Hepatocyte (in vitro differentiated cells): ENCODE data around the gene NBAS. TPM values are rescaled to one million over a fixed set of nuclear protein-coding genes. Genes with fewer than 3 reads are reported as not detected.

Experiments used
- DNase-seq: peaks from one replicate; pipeline ENCODE4 v3.0.0-alpha.2; 2016; ENCODE audit warnings: low spot score
- H2AFZ ChIP-seq: fragments of 200-600 bp; sonication (generic); 2 replicates; pipeline ENCODE4 v1.6.0; 2016; ENCODE audit warnings: antibody characterized with exemption, mild to moderate bottlenecking
- H3K27ac ChIP-seq: fragments of 200-600 bp; sonication (generic); 2 replicates; pipeline ENCODE4 v1.5.1; 2016; ENCODE audit warnings: mild to moderate bottlenecking
- H3K27me3 ChIP-seq: fragments of 200-600 bp; sonication (generic); 2 replicates; pipeline ENCODE4 v1.6.1; 2016
- H3K36me3 ChIP-seq: fragments of 200-600 bp; sonication (generic); replicated peaks from 2 replicates; pipeline ENCODE4 v1.5.1; 2016; ENCODE audit warnings: low read depth; ENCODE audit not compliant: insufficient read depth
- H3K4me1 ChIP-seq: fragments of 200-600 bp; sonication (generic); 2 replicates; pipeline ENCODE4 v1.5.1; 2016; ENCODE audit warnings: mild to moderate bottlenecking, moderate library complexity; ENCODE audit not compliant: insufficient read depth
- H3K4me2 ChIP-seq: fragments of 200-600 bp; sonication (generic); 2 replicates; pipeline ENCODE4 v1.6.0; 2016
- H3K4me3 ChIP-seq: fragments of 200-600 bp; sonication (generic); 2 replicates; pipeline ENCODE4 v1.5.1; 2016; ENCODE audit warnings: mild to moderate bottlenecking
- H3K79me2 ChIP-seq: fragments of 200-600 bp; sonication (generic); 2 replicates; pipeline ENCODE4 v1.6.0; 2017; ENCODE audit warnings: mild to moderate bottlenecking
- H3K9me2 ChIP-seq: fragments of 200-600 bp; sonication (generic); replicated peaks from 2 replicates; pipeline ENCODE4 v1.6.0; 2017; ENCODE audit warnings: mild to moderate bottlenecking; ENCODE audit not compliant: insufficient read depth
- H3K9me3 ChIP-seq: fragments of 200-600 bp; sonication (generic); 2 replicates; pipeline ENCODE4 v1.5.1; 2016; ENCODE audit warnings: low read depth, mild to moderate bottlenecking
- H4K20me1 ChIP-seq: fragments of 200-600 bp; sonication (generic); 2 replicates; pipeline ENCODE4 v1.6.0; 2016; ENCODE audit warnings: mild to moderate bottlenecking; ENCODE audit not compliant: insufficient read depth, poor library complexity, severe bottlenecking
- EZH2 ChIP-seq: fragments of 200-600 bp; sonication (generic); IDR thresholded peaks from 2 replicates; pipeline ENCODE4 v1.6.1; 2016; ENCODE audit warnings: antibody characterized with exemption, mild to moderate bottlenecking, borderline replicate concordance
- EZH2phosphoT487 ChIP-seq: fragments of 200-600 bp; sonication (generic); IDR thresholded peaks from one replicate; pipeline ENCODE4 v1.6.1; 2018; ENCODE audit warnings: antibody characterized with exemption, mild to moderate bottlenecking, low read depth, moderate library complexity; ENCODE audit not compliant: unreplicated experiment, severe bottlenecking
- WGBS: methylation state at CpG from one replicate; pipeline ENCODE4 v1.1.6; 2016; ENCODE audit warnings: low lambda C conversion rate; ENCODE audit errors: missing lambda C conversion rate; 5-methylcytosine and 5-hydroxymethylcytosine counted together
- polyA plus RNA-seq: library from polyadenylated mRNA; unstranded; fragments of >200 nt; fragmentation: Nextera tagmentation; extraction: Ambion mirVana; gene quantifications from 2 replicates; pipeline ENCODE4 v1.2.1, GENCODE V29; 2016
- total RNA-seq: library from RNA; depleted of rRNA; stranded (reverse); fragments of >200 nt; gene quantifications from 2 replicates; pipeline ENCODE4 v1.2.3, GENCODE V29; 2014
- TF ChIP-seq, protein P1 (sequence below): fragments of 200-600 bp; sonication (generic); IDR thresholded peaks from 2 replicates; pipeline ENCODE4 v1.5.1; 2016; ENCODE audit warnings: antibody characterized with exemption, mild to moderate bottlenecking; ENCODE audit not compliant: poor library complexity

Gene NBAS
- total and polyA plus RNA-seq, 2 experiments from 2014 or later: 20.8 to 47.2 TPM

DNA sequence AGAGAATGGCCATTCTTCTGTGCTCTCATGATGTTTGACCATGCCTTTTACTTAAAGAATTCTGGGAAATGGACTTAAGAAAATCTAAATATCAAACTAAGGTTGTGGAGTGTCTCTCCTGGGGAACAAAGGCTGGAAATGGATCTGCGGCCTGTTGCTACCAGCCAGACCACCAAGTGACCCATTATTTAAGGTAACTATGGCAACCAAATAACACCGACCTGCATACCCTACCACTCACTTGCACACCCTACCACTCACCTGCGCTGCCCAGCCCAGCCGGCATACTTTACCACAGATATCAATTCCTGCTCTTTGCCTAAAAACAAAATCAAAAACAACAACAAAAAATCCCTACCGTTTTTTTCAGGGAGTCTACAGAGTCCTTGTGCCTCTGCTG, 203.2 kb downstream of the NBAS start:
- Histone ChIP-seq H3K36me3 (no peaks in the 10 kb centered on the region), H3K9me2 (no peaks in the 10 kb centered on the region), H3K4me1 (no peaks in the 10 kb centered on the region), H3K9me3 (no peaks in the 10 kb centered on the region), H2AFZ (no peak overlapping the region), H3K4me3 (no peak overlapping the region), H3K27me3 (no peaks in the 10 kb centered on the region), H3K27ac (no peak overlapping the region), H3K79me2 (no peaks in the 10 kb centered on the region), H3K4me2 (no peak overlapping the region), H4K20me1 (no peaks in the 10 kb centered on the region)
- TF ChIP-seq EZH2phosphoT487: no peak
- no peak for TF ChIP-seq EZH2
- TF ChIP-seq, protein P1, sequence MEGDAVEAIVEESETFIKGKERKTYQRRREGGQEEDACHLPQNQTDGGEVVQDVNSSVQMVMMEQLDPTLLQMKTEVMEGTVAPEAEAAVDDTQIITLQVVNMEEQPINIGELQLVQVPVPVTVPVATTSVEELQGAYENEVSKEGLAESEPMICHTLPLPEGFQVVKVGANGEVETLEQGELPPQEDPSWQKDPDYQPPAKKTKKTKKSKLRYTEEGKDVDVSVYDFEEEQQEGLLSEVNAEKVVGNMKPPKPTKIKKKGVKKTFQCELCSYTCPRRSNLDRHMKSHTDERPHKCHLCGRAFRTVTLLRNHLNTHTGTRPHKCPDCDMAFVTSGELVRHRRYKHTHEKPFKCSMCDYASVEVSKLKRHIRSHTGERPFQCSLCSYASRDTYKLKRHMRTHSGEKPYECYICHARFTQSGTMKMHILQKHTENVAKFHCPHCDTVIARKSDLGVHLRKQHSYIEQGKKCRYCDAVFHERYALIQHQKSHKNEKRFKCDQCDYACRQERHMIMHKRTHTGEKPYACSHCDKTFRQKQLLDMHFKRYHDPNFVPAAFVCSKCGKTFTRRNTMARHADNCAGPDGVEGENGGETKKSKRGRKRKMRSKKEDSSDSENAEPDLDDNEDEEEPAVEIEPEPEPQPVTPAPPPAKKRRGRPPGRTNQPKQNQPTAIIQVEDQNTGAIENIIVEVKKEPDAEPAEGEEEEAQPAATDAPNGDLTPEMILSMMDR: no peak
- DNase-seq: no peak
- WGBS: 88% methylated on average over 5 of the region's 5 CpGs

DNA sequence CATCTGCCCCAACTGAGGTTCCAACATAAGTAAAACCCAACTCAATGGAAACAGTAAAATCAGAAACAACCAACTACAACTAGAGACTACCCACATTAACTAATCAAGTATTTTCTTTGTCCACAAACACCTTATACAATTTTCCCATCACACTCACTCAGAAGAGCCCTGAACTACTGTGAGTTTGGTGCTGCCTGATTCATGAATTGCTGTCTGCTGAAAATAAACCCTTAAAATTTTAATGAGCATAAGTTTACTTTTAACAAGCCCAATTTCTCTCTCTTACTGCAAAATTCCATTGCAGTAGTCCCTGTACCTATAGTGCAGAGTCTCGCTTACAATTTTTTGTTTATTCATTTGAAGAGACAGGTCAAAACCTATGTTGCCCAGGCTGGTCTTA, 203.9 kb downstream of the NBAS start:
- 96% methylated on average over 1 of the region's 1 CpG for WGBS
- no peak overlapping the region for H3K27ac ChIP-seq
- no peak overlapping the region for H3K4me2 ChIP-seq
- H2AFZ ChIP-seq: no peak overlapping the region
- H3K79me2 ChIP-seq: no peaks in the 10 kb centered on the region
- H4K20me1 ChIP-seq: no peaks in the 10 kb centered on the region
- no peaks in the 10 kb centered on the region for H3K9me3 ChIP-seq
- H3K36me3 ChIP-seq: no peaks in the 10 kb centered on the region
- no peak for DNase-seq
- TF ChIP-seq EZH2: no peak
- TF ChIP-seq, protein P1: no peak
- TF ChIP-seq EZH2phosphoT487: no peak
- H3K4me3 ChIP-seq: no peak overlapping the region
- H3K9me2 ChIP-seq: no peaks in the 10 kb centered on the region
- H3K4me1 ChIP-seq: no peaks in the 10 kb centered on the region
- no peaks in the 10 kb centered on the region for H3K27me3 ChIP-seq

DNA sequence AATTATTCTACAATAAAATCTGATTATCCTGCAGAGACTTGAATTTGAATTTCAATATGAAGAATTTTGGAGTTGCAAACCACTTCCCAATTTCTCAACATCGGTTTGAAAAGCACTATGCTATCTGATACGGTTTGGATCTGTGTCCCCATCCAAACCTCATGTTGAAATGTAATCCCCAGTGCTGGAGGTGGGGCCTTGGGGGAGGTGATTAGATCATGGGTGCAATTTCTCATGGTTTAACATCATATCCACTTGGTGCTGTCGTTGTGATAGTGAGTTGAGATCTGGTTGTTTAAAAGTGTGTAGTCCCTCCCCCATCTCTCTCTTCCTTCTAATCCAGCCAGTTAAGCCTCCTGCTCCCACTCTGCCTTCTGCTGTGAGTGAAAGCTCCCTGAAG, 205.7 kb downstream of the NBAS start:
- H3K27ac ChIP-seq: no peak overlapping the region
- WGBS: 93% methylated on average over 3 of the region's 3 CpGs
- no peaks in the 10 kb centered on the region for H4K20me1 ChIP-seq
- H3K9me2 ChIP-seq: no peaks in the 10 kb centered on the region
- H3K4me1 ChIP-seq: no peaks in the 10 kb centered on the region
- H3K79me2 ChIP-seq: no peaks in the 10 kb centered on the region
- no peak overlapping the region for H3K4me3 ChIP-seq
- TF ChIP-seq EZH2 (no peak), EZH2phosphoT487 (no peak)
- TF ChIP-seq, protein P1: no peak
- H3K27me3 ChIP-seq: no peaks in the 10 kb centered on the region
- no peak overlapping the region for H3K4me2 ChIP-seq
- H2AFZ ChIP-seq: no peak overlapping the region
- no peaks in the 10 kb centered on the region for H3K9me3 ChIP-seq
- H3K36me3 ChIP-seq: no peaks in the 10 kb centered on the region
- DNase-seq: no peak

DNA sequence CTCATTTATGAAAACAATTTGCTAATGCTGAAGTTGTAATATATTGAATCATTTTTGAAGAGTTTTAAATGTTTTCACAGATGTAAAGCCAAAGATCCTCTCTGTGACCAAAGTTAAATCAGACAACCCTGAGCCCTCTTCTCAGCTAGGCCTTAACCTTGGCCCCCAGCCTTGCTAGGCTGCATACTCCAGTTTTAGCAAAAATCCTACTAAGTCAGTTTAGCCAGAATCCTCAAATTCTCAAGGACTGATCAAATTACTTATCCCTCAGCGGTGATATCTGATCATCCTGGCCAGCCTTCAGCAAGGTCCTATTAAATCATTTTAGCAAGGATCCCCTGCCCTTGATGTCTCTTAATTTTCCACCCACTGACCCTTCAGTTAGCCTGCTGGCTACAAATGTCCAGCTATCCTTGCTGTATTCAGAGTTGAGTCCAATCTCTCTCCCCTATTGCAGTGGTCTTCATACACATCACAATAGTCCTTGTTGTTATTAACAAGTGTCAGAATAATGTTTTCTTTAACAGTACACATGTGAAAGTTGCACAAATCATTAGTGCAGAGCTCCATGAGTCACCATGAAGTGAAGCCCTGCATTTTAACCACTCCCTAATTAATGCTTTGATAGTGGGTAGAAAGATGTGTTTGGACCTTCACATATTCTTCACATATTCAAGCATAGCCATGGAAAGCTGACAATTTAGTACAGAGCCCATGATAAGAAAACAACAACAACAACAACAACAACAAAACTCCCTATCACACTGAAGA, 206.4 kb downstream of the NBAS start:
- no peak overlapping the region for H3K4me3 ChIP-seq
- H4K20me1 ChIP-seq: no peaks in the 10 kb centered on the region
- H3K9me2 ChIP-seq: no peaks in the 10 kb centered on the region
- H3K9me3 ChIP-seq: no peaks in the 10 kb centered on the region
- H3K27ac ChIP-seq: no peak overlapping the region
- H3K79me2 ChIP-seq: no peaks in the 10 kb centered on the region
- no peaks in the 10 kb centered on the region for H3K36me3 ChIP-seq
- H3K4me2 ChIP-seq: no peak overlapping the region
- TF ChIP-seq EZH2: no peak
- no peak for TF ChIP-seq EZH2phosphoT487
- TF ChIP-seq, protein P1: no peak
- H2AFZ ChIP-seq: no peak overlapping the region
- no peak for DNase-seq
- H3K4me1 ChIP-seq: no peaks in the 10 kb centered on the region
- WGBS: 61% methylated on average over 1 of the region's 1 CpG
- no peaks in the 10 kb centered on the region for H3K27me3 ChIP-seq
